Panc1 (cell line): ENCODE measurements around the gene PCYT2.

ENCODE experiments used
- CTCF ChIP-seq: fragments of 450-650 bp; IDR thresholded peaks from 2 replicates; pipeline ENCODE4 v1.5.1; 2017; ENCODE audit warnings: mild to moderate bottlenecking
- POLR2AphosphoS5 ChIP-seq: IDR thresholded peaks from 2 replicates; pipeline ENCODE4 v1.6.1; 2012; ENCODE audit warnings: mild to moderate bottlenecking, low read depth, low read length, moderate library complexity

- TF ChIP-seq CTCF (no peak), POLR2AphosphoS5 (no peak)
Measured at GRCh38 chr17:81940538-81941483, 29.6 kb upstream of the PCYT2 start.
